GM12878 (cell line): Measurements from ENCODE around the gene DACT3. TPM values are rescaled to one million over a fixed set of nuclear protein-coding genes. Genes with fewer than 3 reads are reported as not detected.

Experiments
- ATAC-seq: fragments of 200-7000 bp; cut with Tn5 transposase; 3 replicates; pipeline ENCODE4 v1.9.1; 2020; ENCODE audit warnings: mild to moderate bottlenecking, moderate library complexity
- BruUV-seq: library from RNA; stranded (reverse); fragments of 400-500 nt; replicated peaks from 2 replicates; lab custom pipeline; 2021; lab: Mats Ljungman, UMichigan
- CTCF ChIA-PET: fragments of 300-600 bp; sonication (Branson Sonifier 250); formaldehyde crosslinking; extraction: SDS; loops from one replicate; lab custom pipeline; 2021; ENCODE audit warnings: inconsistent platforms; lab: Yijun Ruan, JAX
- POLR2A ChIA-PET: fragments of 350-600 bp; formaldehyde crosslinking; extraction: SDS; loops from one replicate; lab custom pipeline; 2021; ENCODE audit warnings: inconsistent platforms; lab: Charles Lee
- RAD21 ChIA-PET: fragments of 300-600 bp; sonication (Branson Sonifier 250); formaldehyde crosslinking; loops from one replicate; lab custom pipeline; 2023; ENCODE audit warnings: antibody characterized with exemption; ENCODE audit not compliant: unreplicated experiment; lab: Charles Lee
- SMC1A ChIA-PET: fragments of 300-600 bp; sonication (Branson Sonifier 250); formaldehyde crosslinking; loops from one replicate; lab custom pipeline; 2023; ENCODE audit not compliant: unreplicated experiment, uncharacterized antibody; lab: Charles Lee
- DNase-seq: peaks from one replicate; pipeline ENCODE4 v3.0.0-alpha.2; 2011; ENCODE audit warnings: low read depth, low spot score
- FAIRE-seq: peaks from 3 replicates; lab custom pipeline; 2011; peaks lifted over from hg19 to GRCh38; lab: Jason Lieb, UNC
- H2AFZ ChIP-seq: 2 replicates; pipeline ENCODE4 v1.6.0; 2011; ENCODE audit warnings: low read depth, low read length, control low read depth; ENCODE audit not compliant: control insufficient read depth
- H3K27ac ChIP-seq: 2 replicates; pipeline ENCODE4 v1.5.1; 2011; ENCODE audit warnings: control low read depth; ENCODE audit not compliant: control insufficient read depth, insufficient read depth
- H3K27me3 ChIP-seq, 2 experiments: replicated peaks in 1 of 2; 2 replicates each; pipeline versions ENCODE4 v1.6.0 to v1.6.1; 2011; ENCODE audit warnings: low read length in 1 of 2; ENCODE audit not compliant: control insufficient read depth in 2 of 2, insufficient read depth in 2 of 2
- H3K36me3 ChIP-seq, 2 experiments: 2 replicates each; pipeline ENCODE4 v1.5.1; 2011; ENCODE audit warnings: low read length in 1 of 2; ENCODE audit not compliant: control insufficient read depth in 2 of 2, insufficient read depth in 2 of 2
- H3K4me1 ChIP-seq: 2 replicates; pipeline ENCODE4 v1.6.1; 2011; ENCODE audit warnings: mild to moderate bottlenecking, low read length, moderate library complexity, mixed read lengths; ENCODE audit not compliant: control insufficient read depth, insufficient read depth
- H3K4me2 ChIP-seq: 2 replicates; pipeline ENCODE4 v1.6.0; 2011; ENCODE audit warnings: control low read depth; ENCODE audit not compliant: control insufficient read depth, insufficient read depth
- H3K4me3 ChIP-seq: fragments of 200-600 bp; sonication (generic); 2 replicates; pipeline ENCODE4 v1.5.1; 2016
- H3K79me2 ChIP-seq: 2 replicates; pipeline ENCODE4 v1.6.0; 2011; ENCODE audit warnings: low read length; ENCODE audit not compliant: control insufficient read depth, insufficient read depth
- H3K9ac ChIP-seq: 2 replicates; pipeline ENCODE4 v1.8.0; 2011; ENCODE audit warnings: low read length, control low read depth, mixed read lengths; ENCODE audit not compliant: control insufficient read depth, insufficient read depth
- H3K9me3 ChIP-seq: replicated peaks from 3 replicates; pipeline ENCODE4 v1.5.1; 2011; ENCODE audit warnings: mild to moderate bottlenecking, low read length; ENCODE audit not compliant: control insufficient read depth, insufficient read depth
- H4K20me1 ChIP-seq: 2 replicates; pipeline ENCODE4 v1.6.0; 2011; ENCODE audit not compliant: control insufficient read depth, insufficient read depth
- BACH1 ChIP-seq: fragments of 450-650 bp; IDR thresholded peaks from 2 replicates; pipeline ENCODE4 v1.6.1; 2017; ENCODE audit warnings: mild to moderate bottlenecking, borderline replicate concordance
- IRF5 ChIP-seq: fragments of 450-650 bp; IDR thresholded peaks from 2 replicates; pipeline ENCODE4 v1.6.1; 2017; ENCODE audit warnings: borderline replicate concordance
- RUNX3 ChIP-seq: IDR thresholded peaks from 2 replicates; pipeline ENCODE4 v1.6.1; 2012; ENCODE audit warnings: low read length, inconsistent platforms
- ZSCAN29 ChIP-seq: fragments of 450-650 bp; IDR thresholded peaks from 2 replicates; pipeline ENCODE4 v1.6.1; 2017; ENCODE audit warnings: mild to moderate bottlenecking, moderate library complexity
- WGBS: methylation state at CpG from one replicate; pipeline ENCODE4 v1.1.6; 2016; ENCODE audit warnings: low lambda C conversion rate; ENCODE audit not compliant: insufficient replicate concordance, insufficient coverage; ENCODE audit errors: missing lambda C conversion rate; 5-methylcytosine and 5-hydroxymethylcytosine counted together
- in situ Hi-C: fragments of 300-500 bp; cut with MboI; formaldehyde crosslinking; loops from 9 replicates; pipeline ENCODE4 v1.14.3; 2018; ENCODE audit warnings: mixed read lengths
- intact Hi-C: fragments of 100-400 bp; cut with micrococcal nuclease; formaldehyde crosslinking; loops from one replicate; pipeline ENCODE4 v1.14.2; 2022; ENCODE audit not compliant: unreplicated experiment
- polyA plus RNA-seq, 11 experiments: library from polyadenylated mRNA; depleted of rRNA in 4 of 11; unstranded in 6 of 11; stranded (reverse) in 5 of 11; fragments of >200 nt; fragmentation: Nextera tagmentation in 4 of 11; fragmentation: Illumina TruSeq in 1 of 11; extraction: Ambion mirVana in 4 of 11; extraction: Trizol in 1 of 11; gene quantifications; 1 replicate in 1 of 11; 2 replicates in 10 of 11; pipeline versions ENCODE4 v1.2.1 to v1.2.3, GENCODE V29; 2011 to 2016; ENCODE audit warnings: inconsistent platforms in 2 of 11, missing spikeins in 2 of 11, low read depth in 1 of 11
- total RNA-seq, 4 experiments: library from RNA; depleted of rRNA in 3 of 4; stranded (reverse); fragments of >200 nt in 3 of 4; fragmentation: Illumina TruSeq in 1 of 4; extraction: Trizol in 1 of 4; gene quantifications; 2 replicates each; pipeline versions ENCODE4 v1.2.1 to v1.2.3, GENCODE V29; 2013 to 2021

DACT3 gene
- total and polyA plus RNA-seq, 10 of the 15 experiments (the other 5 are each of a cell fraction or from before 2014, with no cell fraction given), result 0.05 to 2.5 (median 0.35) TPM; not detected in 1

GRCh38 chr19:46654621-46655152 is 6.3 kb downstream of the DACT3 start (continued):
- no peak for TF ChIP-seq ZSCAN29

GRCh38 chr19:46650445-46650844 is 10.5 kb downstream of the DACT3 start:
- intact Hi-C loops (no loop called here), in situ Hi-C loops (no loop called here)
- Histone ChIP-seq H3K4me1 (peaks cover 5% of the 10 kb centered on the region), H3K27ac (no peak overlapping the region), H3K79me2 (no peaks in the 10 kb centered on the region), H3K27me3 (no peaks in the 10 kb centered on the region; a peak in 2 of 4 replicates), H3K9me3 (no peaks in the 10 kb centered on the region; the same call in 2 of the 3 replicates), H3K4me2 (no peak overlapping the region), H3K36me3 (no peaks in the 10 kb centered on the region), H3K9ac (no peak overlapping the region), H2AFZ (no peak overlapping the region), H3K4me3 (no peak overlapping the region), H4K20me1 (no peaks in the 10 kb centered on the region)
- 60% methylated on average over 7 of the region's 7 CpGs for WGBS
- FAIRE-seq (no peak), ATAC-seq (no peak), DNase-seq (no peak)
- POLR2A ChIA-PET, result no interaction called here
- CTCF ChIA-PET, result no interaction called here
- RAD21 ChIA-PET, result no interaction called here
- SMC1A ChIA-PET, result no interaction called here
- no TSS peak for BruUV-seq
- no peak for TF ChIP-seq RUNX3
- no peak for TF ChIP-seq BACH1
- no peak for TF ChIP-seq IRF5
